Neuronal stem cell (in vitro differentiated cells): ENCODE data around the gene IRS2.

Experiments
- DNase-seq: peaks from one replicate; pipeline ENCODE4 v3.0.0-alpha.2; 2013; ENCODE audit warnings: low spot score
- H2AFZ ChIP-seq: one replicate; pipeline ENCODE4 v1.6.1; 2013; ENCODE audit warnings: mild to moderate bottlenecking, low read length, inconsistent platforms
- H2AK5ac ChIP-seq: 2 replicates; pipeline ENCODE4 v1.6.1; 2013; ENCODE audit warnings: low read depth, mild to moderate bottlenecking, inconsistent platforms, low read length, moderate library complexity, mixed read lengths
- H2BK120ac ChIP-seq: 2 replicates; pipeline ENCODE4 v1.6.1; 2013; ENCODE audit warnings: low read depth, mild to moderate bottlenecking, inconsistent platforms, low read length, moderate library complexity, mixed read lengths
- H2BK12ac ChIP-seq: one replicate; pipeline ENCODE4 v1.6.1; 2013; ENCODE audit warnings: low read length, inconsistent platforms
- H2BK15ac ChIP-seq: 2 replicates; pipeline ENCODE4 v1.6.1; 2013; ENCODE audit warnings: mild to moderate bottlenecking, low read length, inconsistent platforms, mixed read lengths
- H2BK5ac ChIP-seq: one replicate; pipeline ENCODE4 v1.6.1; 2013; ENCODE audit warnings: inconsistent platforms, mild to moderate bottlenecking, low read length, moderate library complexity
- H3K14ac ChIP-seq: one replicate; pipeline ENCODE4 v1.6.1; 2013; ENCODE audit warnings: low read length, inconsistent platforms
- H3K18ac ChIP-seq: 2 replicates; pipeline ENCODE4 v1.6.1; 2013; ENCODE audit warnings: low read length, inconsistent platforms
- H3K23ac ChIP-seq: 2 replicates; pipeline ENCODE4 v1.6.1; 2013; ENCODE audit warnings: low read depth, mild to moderate bottlenecking, mixed read lengths, low read length, inconsistent platforms; ENCODE audit not compliant: poor library complexity
- H3K27ac ChIP-seq: replicated peaks from 3 replicates; pipeline ENCODE4 v1.5.1; 2013; ENCODE audit warnings: low read length, inconsistent platforms
- H3K27me3 ChIP-seq, 3 experiments: 2 replicates each; pipeline ENCODE4 v1.6.1; 2013; ENCODE audit warnings: low read length in 3 of 3, mild to moderate bottlenecking in 2 of 3, inconsistent platforms in 1 of 3, low read depth in 1 of 3, mixed read lengths in 1 of 3, moderate library complexity in 1 of 3; ENCODE audit not compliant: control insufficient read depth in 3 of 3, insufficient read depth in 3 of 3
- H3K36me3 ChIP-seq, 2 donors: replicated peaks in 1 of 2; 2 replicates each; pipeline ENCODE4 v1.6.1; 2013; ENCODE audit warnings: low read length in 2 of 2; ENCODE audit not compliant: control insufficient read depth in 2 of 2, insufficient read depth in 2 of 2
- H3K4ac ChIP-seq: 2 replicates; pipeline ENCODE4 v1.6.1; 2013; ENCODE audit warnings: inconsistent platforms, mild to moderate bottlenecking, low read length, moderate library complexity
- H3K4me1 ChIP-seq, 2 donors: 1 replicate in 1 of 2; 2 replicates in 1 of 2; pipeline ENCODE4 v1.6.1; 2013; ENCODE audit warnings: low read length in 2 of 2, low read depth in 1 of 2; ENCODE audit not compliant: control insufficient read depth in 2 of 2, insufficient read depth in 1 of 2
- H3K4me2 ChIP-seq: one replicate; pipeline ENCODE4 v1.6.1; 2013; ENCODE audit warnings: mild to moderate bottlenecking, low read length, inconsistent platforms; ENCODE audit not compliant: insufficient read depth, poor library complexity, severe bottlenecking
- H3K4me3 ChIP-seq, 2 donors: 2 replicates each; pipeline ENCODE4 v1.5.1; 2013; ENCODE audit warnings: low read length in 2 of 2, mild to moderate bottlenecking in 2 of 2, inconsistent platforms in 1 of 2, moderate library complexity in 1 of 2
- H3K79me1 ChIP-seq: one replicate; pipeline ENCODE4 v1.6.1; 2013; ENCODE audit warnings: low read depth, mild to moderate bottlenecking, inconsistent platforms, low read length, moderate library complexity
- H3K9ac ChIP-seq: one replicate; pipeline ENCODE4 v1.6.1; 2013; ENCODE audit warnings: mild to moderate bottlenecking, low read depth, low read length, inconsistent platforms; ENCODE audit not compliant: poor library complexity
- H3K9me3 ChIP-seq, 2 donors: replicated peaks in 1 of 2; 2 replicates each; pipeline versions ENCODE3 to v1.6.1; 2013; ENCODE audit warnings: low read length in 2 of 2, mild to moderate bottlenecking in 2 of 2, inconsistent platforms in 1 of 2, low read depth in 1 of 2, mixed read lengths in 1 of 2, moderate library complexity in 1 of 2; ENCODE audit not compliant: control insufficient read depth in 2 of 2, insufficient read depth in 1 of 2
- H4K8ac ChIP-seq: one replicate; pipeline ENCODE4 v1.6.1; 2013; ENCODE audit warnings: low read depth, mild to moderate bottlenecking, inconsistent platforms, low read length, moderate library complexity
- H4K91ac ChIP-seq: one replicate; pipeline ENCODE4 v1.6.1; 2013; ENCODE audit warnings: low read length, low read depth, mild to moderate bottlenecking, inconsistent platforms; ENCODE audit not compliant: poor library complexity
- WGBS, 2 donors: extraction: QIAGEN DNeasy Blood & Tissue Kit; methylation state at CpG; one replicate each; pipeline ENCODE4 v1.1.7; 2013; ENCODE audit warnings: missing lambda C conversion rate in 2 of 2, mixed read lengths in 1 of 2; ENCODE audit not compliant: insufficient read length in 2 of 2, insufficient replicate concordance in 1 of 2; ENCODE audit errors: extremely low coverage in 2 of 2; 5-methylcytosine and 5-hydroxymethylcytosine counted together

The IRS2 gene

DNA sequence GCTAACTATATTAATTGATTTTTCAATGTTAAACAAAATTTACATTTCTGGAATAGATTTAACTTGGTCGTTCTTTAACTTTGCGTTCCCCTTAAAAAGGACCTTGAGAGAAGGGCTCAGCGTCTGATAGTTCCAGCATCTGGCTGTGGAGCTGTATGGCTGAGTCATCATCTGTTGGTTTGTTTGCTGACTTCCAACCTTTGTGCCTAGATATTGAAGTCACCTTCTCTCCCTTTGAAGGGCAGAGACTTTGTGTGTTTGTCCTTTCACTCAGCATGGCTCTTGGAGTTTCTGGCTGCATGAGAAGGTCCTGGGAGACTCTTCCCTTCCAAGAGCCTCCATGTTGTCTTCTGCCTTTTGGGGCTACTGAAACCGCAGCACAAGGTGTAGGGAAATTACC is 16.6 kb upstream of the IRS2 start:
- no peak for DNase-seq
- H2BK15ac ChIP-seq: no peak overlapping the region
- no peak overlapping the region for H3K18ac ChIP-seq
- no peak overlapping the region for H3K4me3 ChIP-seq
- no peak overlapping the region for H3K23ac ChIP-seq
- H4K8ac ChIP-seq: no peak overlapping the region
- H2AFZ ChIP-seq: no peak overlapping the region
- no peaks in the 10 kb centered on the region for H3K4me1 ChIP-seq
- no peaks in the 10 kb centered on the region for H3K9me3 ChIP-seq
- no peak overlapping the region for H3K4me2 ChIP-seq
- no peak overlapping the region for H2BK120ac ChIP-seq
- no CpG with 5 or more reads among the region's 4 CpGs for WGBS, 2 donors
- H3K27me3 ChIP-seq: peaks cover 0 to 3% (median 0%) of the 10 kb centered on the region in 3 experiments
- H2BK5ac ChIP-seq: no peak overlapping the region
- no peak overlapping the region for H3K14ac ChIP-seq
- no peaks in the 10 kb centered on the region for H3K79me1 ChIP-seq
- H4K91ac ChIP-seq: no peak overlapping the region
- no peak overlapping the region for H2BK12ac ChIP-seq
- H3K9ac ChIP-seq: no peak overlapping the region
- H2AK5ac ChIP-seq: no peak overlapping the region
- H3K36me3 ChIP-seq: peaks cover 0 to 2% of the 10 kb centered on the region in 2 donors
- H3K27ac ChIP-seq: no peak overlapping the region
- H3K4ac ChIP-seq: no peak overlapping the region

DNA sequence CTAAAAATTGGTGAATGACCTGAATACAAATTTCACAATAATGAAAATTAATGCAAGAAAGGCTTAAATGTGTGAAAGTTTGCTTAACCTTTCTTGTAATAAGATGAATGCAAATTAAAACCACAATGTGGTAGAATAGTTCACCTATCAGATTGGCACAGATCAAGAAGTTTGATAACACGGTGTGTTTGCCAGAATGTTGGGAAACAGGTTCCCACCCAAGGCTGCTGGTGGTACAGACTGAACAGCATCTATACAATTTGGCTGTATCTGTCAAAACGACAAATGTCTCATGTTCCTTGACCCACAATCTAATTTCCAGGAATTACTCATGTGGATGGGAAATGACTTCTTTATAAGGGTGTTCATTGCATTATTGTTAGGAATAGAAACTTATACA is 8.6 kb upstream of the IRS2 start:
- Histone ChIP-seq H3K18ac (no peak overlapping the region), H3K4me1 (peaks cover 3% of the 10 kb centered on the region in 2 donors), H4K8ac (no peak overlapping the region), H3K9ac (no peak overlapping the region), H3K23ac (no peak overlapping the region), H3K79me1 (no peaks in the 10 kb centered on the region), H3K9me3 (no peaks in the 10 kb centered on the region), H2BK15ac (no peak overlapping the region), H2BK120ac (no peak overlapping the region), H2BK12ac (no peak overlapping the region), H3K4me3 (no peak overlapping the region), H3K4me2 (no peak overlapping the region), H2BK5ac (no peak overlapping the region), H4K91ac (no peak overlapping the region), H3K4ac (no peak overlapping the region), H3K27me3 (peaks cover 0 to 3% (median 0%) of the 10 kb centered on the region in 3 experiments), H3K14ac (no peak overlapping the region), H2AFZ (no peak overlapping the region), H3K27ac (no peak overlapping the region), H2AK5ac (no peak overlapping the region), H3K36me3 (no peaks in the 10 kb centered on the region)
- DNase-seq: no peak
- WGBS, 2 donors: no CpG with 5 or more reads among the region's 2 CpGs

DNA sequence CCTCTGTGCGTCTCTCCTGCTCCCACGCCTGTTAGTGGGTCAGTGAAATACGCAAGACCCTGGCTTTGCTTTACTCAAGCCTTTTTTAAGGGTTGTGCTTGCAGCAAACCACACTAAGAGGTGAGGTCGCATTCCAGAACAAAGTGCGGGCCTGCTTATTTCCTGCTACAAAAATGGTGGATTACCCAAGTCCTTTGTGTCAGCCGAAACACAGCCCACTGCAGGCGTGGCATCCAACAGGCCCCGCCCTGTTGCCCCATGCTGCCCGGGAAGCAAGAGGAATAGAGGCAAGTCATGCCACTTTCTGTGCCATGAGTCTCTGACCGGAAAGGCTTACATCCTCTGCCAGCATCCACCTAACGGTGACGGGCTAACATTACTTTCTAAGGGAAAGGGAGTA is 7.7 kb upstream of the IRS2 start:
- Histone ChIP-seq H3K4me3 (no peak overlapping the region), H2AK5ac (no peak overlapping the region), H2AFZ (no peak overlapping the region), H2BK15ac (no peak overlapping the region), H3K27ac (no peak overlapping the region), H3K4me2 (no peak overlapping the region), H3K79me1 (no peaks in the 10 kb centered on the region), H3K18ac (no peak overlapping the region), H4K8ac (no peak overlapping the region), H3K27me3 (peaks cover 0 to 3% (median 0%) of the 10 kb centered on the region in 3 experiments), H3K9me3 (no peaks in the 10 kb centered on the region), H3K9ac (no peak overlapping the region), H2BK120ac (no peak overlapping the region), H3K36me3 (no peaks in the 10 kb centered on the region), H3K23ac (no peak overlapping the region), H3K4me1 (peaks cover 3% of the 10 kb centered on the region in 2 donors), H3K14ac (no peak overlapping the region), H2BK5ac (no peak overlapping the region), H2BK12ac (no peak overlapping the region), H4K91ac (no peak overlapping the region), H3K4ac (no peak overlapping the region)
- DNase-seq: no peak
- WGBS, 2 donors: no CpG with 5 or more reads among the region's 12 CpGs

DNA sequence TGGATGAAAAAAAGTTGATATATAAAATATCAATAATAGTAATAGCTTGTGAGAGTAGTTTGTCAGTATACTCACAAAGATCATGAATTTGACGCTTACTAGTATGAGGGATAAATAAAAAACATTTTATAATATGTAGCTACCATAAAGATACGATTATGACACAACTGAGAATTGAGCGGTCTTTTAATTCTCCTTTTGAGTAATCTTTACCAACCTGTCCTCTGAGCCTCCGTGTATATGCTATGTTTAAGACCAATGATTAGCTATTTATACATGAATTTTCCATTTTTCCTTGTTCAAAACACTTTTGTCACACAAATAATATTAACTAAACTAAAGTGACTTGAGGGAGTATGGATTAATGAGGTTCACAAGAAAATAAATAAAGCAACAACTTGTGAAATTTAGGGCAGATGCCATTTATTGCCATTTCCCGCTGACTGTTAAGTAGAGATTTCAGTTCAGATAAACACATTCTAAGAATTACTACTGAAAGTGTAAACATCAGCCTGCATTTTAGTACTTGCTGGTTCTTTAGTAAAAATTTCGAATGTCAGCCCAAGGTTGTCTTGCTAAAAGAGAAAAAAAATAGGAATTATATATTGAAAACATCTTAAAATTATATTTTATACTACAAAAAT is 6.2 kb upstream of the IRS2 start:
- H2AFZ ChIP-seq: no peak overlapping the region
- no peak overlapping the region for H3K4me3 ChIP-seq
- no peaks in the 10 kb centered on the region for H3K27me3 ChIP-seq
- H3K14ac ChIP-seq: no peak overlapping the region
- H2BK120ac ChIP-seq: no peak overlapping the region
- no peak overlapping the region for H4K91ac ChIP-seq
- peaks cover 3 to 7% of the 10 kb centered on the region in 2 donors for H3K4me1 ChIP-seq
- H2BK15ac ChIP-seq: no peak overlapping the region
- H3K9me3 ChIP-seq: no peaks in the 10 kb centered on the region
- H3K79me1 ChIP-seq: no peaks in the 10 kb centered on the region
- no peak overlapping the region for H4K8ac ChIP-seq
- H3K27ac ChIP-seq: no peak overlapping the region
- H2AK5ac ChIP-seq: no peak overlapping the region
- no peak overlapping the region for H3K4ac ChIP-seq
- WGBS, 2 donors: no CpG with 5 or more reads among the region's 6 CpGs
- H3K9ac ChIP-seq: no peak overlapping the region
- H2BK12ac ChIP-seq: no peak overlapping the region
- no peak overlapping the region for H3K18ac ChIP-seq
- H3K4me2 ChIP-seq: no peak overlapping the region
- H2BK5ac ChIP-seq: no peak overlapping the region
- H3K23ac ChIP-seq: no peak overlapping the region
- no peak for DNase-seq
- H3K36me3 ChIP-seq: no peaks in the 10 kb centered on the region
